Activated CD8-positive, alpha-beta T cell treated with anti-CD3 and anti-CD28 coated beads for 36 hours (primary cell): Measurements from ENCODE around the gene ADRA2C. TPM values are rescaled to one million over a fixed set of nuclear protein-coding genes. Genes with fewer than 3 reads are reported as not detected.

ENCODE experiments used
- ATAC-seq: fragments of 200-7000 bp; cut with Tn5 transposase; one replicate; pipeline ENCODE4 v1.10.0; 2021; ENCODE audit warnings: mild to moderate bottlenecking, moderate library complexity
- CTCF ChIA-PET: fragments of 350-600 bp; sonication (Branson Sonifier 250); formaldehyde crosslinking; loops from one replicate; lab custom pipeline; 2021; ENCODE audit warnings: antibody characterized with exemption; lab: Charles Lee
- POLR2A ChIA-PET: fragments of 350-600 bp; sonication (Branson Sonifier 250); formaldehyde crosslinking; loops from one replicate; lab custom pipeline; 2021; ENCODE audit warnings: antibody characterized with exemption; lab: Charles Lee
- DNase-seq: peaks from one replicate; pipeline ENCODE4 v3.0.0-alpha.2; 2020
- H3K27ac Mint-ChIP-seq: one replicate; pipeline ENCODE4 v1.8.0; 2021; ENCODE audit warnings: mild to moderate bottlenecking, mixed read lengths
- H3K27me3 Mint-ChIP-seq: one replicate; pipeline ENCODE4 v1.8.0; 2021; ENCODE audit warnings: mixed read lengths
- H3K36me3 Mint-ChIP-seq: one replicate; pipeline ENCODE4 v1.8.0; 2021; ENCODE audit warnings: low read depth, mixed read lengths
- H3K4me1 Mint-ChIP-seq: one replicate; pipeline ENCODE4 v1.8.0; 2021; ENCODE audit warnings: low read depth, mixed read lengths
- H3K4me3 Mint-ChIP-seq: one replicate; pipeline ENCODE4 v1.8.0; 2021; ENCODE audit warnings: mild to moderate bottlenecking, moderate library complexity, mixed read lengths
- H3K9me3 Mint-ChIP-seq: one replicate; pipeline ENCODE4 v1.8.0; 2021; ENCODE audit warnings: mixed read lengths
- intact Hi-C: fragments of 100-400 bp; cut with micrococcal nuclease; formaldehyde crosslinking; loops from one replicate; pipeline ENCODE4 v1.10.0; 2022
- total RNA-seq, 2 experiments: library from RNA; stranded (reverse); gene quantifications; one replicate each; pipeline ENCODE4 v1.2.3, GENCODE V29; 2021
- TF ChIP-seq, protein P1 (sequence below): fragments of 200-600 bp; IDR thresholded peaks from one replicate; pipeline ENCODE4 v1.8.0; 2022; ENCODE audit warnings: antibody characterized with exemption, mild to moderate bottlenecking

ADRA2C gene
- total RNA-seq, 2 experiments from 2014 or later = 0.27 TPM; not detected in 1

DNA sequence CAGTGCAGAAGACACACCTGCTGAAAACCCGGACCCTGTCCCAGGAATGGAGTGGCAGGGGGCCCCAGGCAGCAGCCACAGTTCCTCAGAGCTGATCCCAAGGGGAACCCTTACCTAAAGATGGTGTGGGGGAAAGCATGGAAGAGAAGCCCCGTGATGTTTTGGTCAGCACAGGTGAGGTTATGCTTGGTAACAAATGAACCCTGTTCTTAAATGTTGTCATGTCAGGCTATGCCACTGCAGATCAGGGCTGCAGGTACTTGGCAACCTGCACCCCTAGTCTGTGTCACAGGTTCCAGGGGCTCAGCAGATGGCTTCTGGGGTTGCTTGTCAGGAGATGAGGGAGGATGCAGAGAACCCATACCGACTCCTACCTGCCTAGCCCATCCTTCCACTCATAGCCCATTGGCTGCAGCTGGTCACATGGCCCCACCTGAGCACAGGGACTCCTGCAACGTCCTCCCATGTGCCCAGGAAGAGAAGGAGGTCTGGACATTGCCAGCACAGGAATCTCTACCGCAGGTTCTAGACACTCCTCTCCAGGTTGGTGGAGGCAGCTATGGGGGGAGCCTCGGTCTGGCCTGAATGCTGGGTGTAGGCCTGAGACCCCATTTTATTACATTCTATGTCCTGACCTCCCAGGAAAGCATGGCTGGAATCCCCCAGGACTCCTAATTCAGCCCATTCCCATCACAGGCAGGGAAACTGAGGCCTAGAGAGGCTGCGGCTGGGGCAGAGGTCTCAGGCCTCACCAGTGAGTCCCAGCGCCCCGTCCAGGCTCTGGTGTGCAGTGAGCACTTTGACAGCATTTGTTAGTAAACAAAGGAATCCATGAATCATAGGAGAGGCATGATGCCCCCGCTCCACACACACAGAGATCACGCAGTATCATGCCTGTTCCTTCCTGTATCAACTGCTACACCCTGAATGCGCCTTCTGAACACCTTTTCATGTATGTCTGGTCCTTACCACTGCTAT, 51.1 kb downstream of the ADRA2C start:
- DNase-seq = no peak
- Mint-ChIP-seq H3K9me3 (no peaks in the 10 kb centered on the region), H3K27ac (no peak overlapping the region), H3K36me3 (no peaks in the 10 kb centered on the region), H3K27me3 (no peaks in the 10 kb centered on the region), H3K4me3 (no peak overlapping the region), H3K4me1 (no peaks in the 10 kb centered on the region)
- ATAC-seq = no peak
- intact Hi-C loops = no loop called here
- ChIA-PET POLR2A (no interaction called here), CTCF (no interaction called here)
- TF ChIP-seq, protein P1, sequence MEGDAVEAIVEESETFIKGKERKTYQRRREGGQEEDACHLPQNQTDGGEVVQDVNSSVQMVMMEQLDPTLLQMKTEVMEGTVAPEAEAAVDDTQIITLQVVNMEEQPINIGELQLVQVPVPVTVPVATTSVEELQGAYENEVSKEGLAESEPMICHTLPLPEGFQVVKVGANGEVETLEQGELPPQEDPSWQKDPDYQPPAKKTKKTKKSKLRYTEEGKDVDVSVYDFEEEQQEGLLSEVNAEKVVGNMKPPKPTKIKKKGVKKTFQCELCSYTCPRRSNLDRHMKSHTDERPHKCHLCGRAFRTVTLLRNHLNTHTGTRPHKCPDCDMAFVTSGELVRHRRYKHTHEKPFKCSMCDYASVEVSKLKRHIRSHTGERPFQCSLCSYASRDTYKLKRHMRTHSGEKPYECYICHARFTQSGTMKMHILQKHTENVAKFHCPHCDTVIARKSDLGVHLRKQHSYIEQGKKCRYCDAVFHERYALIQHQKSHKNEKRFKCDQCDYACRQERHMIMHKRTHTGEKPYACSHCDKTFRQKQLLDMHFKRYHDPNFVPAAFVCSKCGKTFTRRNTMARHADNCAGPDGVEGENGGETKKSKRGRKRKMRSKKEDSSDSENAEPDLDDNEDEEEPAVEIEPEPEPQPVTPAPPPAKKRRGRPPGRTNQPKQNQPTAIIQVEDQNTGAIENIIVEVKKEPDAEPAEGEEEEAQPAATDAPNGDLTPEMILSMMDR = no peak

Other genes starting within 250 kb of the ADRA2C start
- gene LRPAP1, start 234.0 kb upstream of the ADRA2C start, total RNA-seq = 10 to 100 TPM; 46.0 to 49.8 TPM